Measurements from ENCODE around the gene CRYBG2. TPM values are rescaled to one million over a fixed set of nuclear protein-coding genes. Genes with fewer than 3 reads are reported as not detected.

Gene CRYBG2
- total and polyA plus RNA-seq, 2 of the 8 experiments (the other 6 are each of a cell fraction or from before 2014, with no cell fraction given) = 14.2 to 17.0 TPM

DNA sequence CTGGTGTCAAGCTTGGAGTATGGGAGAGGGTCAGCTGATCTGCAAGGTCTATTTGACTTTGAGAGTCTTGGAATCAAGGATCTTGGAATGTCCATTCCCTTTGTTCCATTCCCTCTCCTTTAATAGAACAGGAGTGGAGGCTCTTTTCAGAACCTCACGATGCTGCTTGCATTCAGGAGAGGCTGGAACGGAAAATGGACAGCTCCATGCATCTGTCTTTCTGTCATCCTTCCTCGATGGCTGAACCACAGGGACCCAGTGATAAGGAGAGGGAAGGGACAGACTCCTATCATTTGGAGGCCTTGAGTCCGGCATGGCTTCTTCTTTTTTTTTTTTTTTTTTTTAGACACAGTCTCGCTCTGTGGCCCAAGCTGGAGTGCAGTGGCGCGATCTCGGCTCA, 41.8 kb upstream of the CRYBG2 start:
- H3K18ac ChIP-seq (ENCODE audit: extremely low read depth, low read length) = no peak overlapping the region
- no peak overlapping the region for H4K8ac ChIP-seq (ENCODE audit: extremely low read depth, insufficient read depth, low read length)
- no peak overlapping the region for H3K9ac ChIP-seq (replicated peaks in 1 of 4; ENCODE audit: extremely low read depth in 1 of 4, low read depth in 3 of 4, low read length in 3 of 4)
- no peak overlapping the region for H2BK120ac ChIP-seq (replicated peaks; ENCODE audit: low read depth, low read length)
- H3K79me1 ChIP-seq (ENCODE audit: low read depth, low read length) = no peaks in the 10 kb centered on the region
- FAIRE-seq = no peak
- H2BK5ac ChIP-seq (ENCODE audit: low read depth, low read length) = no peak overlapping the region
- H3K27ac ChIP-seq (ENCODE audit: low read depth, low read length) = no peak overlapping the region
- CTCF ChIA-PET (ENCODE audit: partially characterized antibody) = interaction anchor here (0.6 to 4.6 kb wide), 27 partner anchors 9 to 190 kb away, joined by 3 to 27 read pairs (median 5); partner anchors contain the start of genes DHDDS, LIN28A and SH3BGRL3
- H4K91ac ChIP-seq (replicated peaks; ENCODE audit: insufficient read length, low read length) = no peak overlapping the region
- no peak overlapping the region for H3K14ac ChIP-seq (ENCODE audit: insufficient read length)
- 94% methylated on average over 7 of the region's 8 CpGs; no CpG with 5 or more reads in 1 of the 2 experiments for WGBS, 2 experiments (ENCODE audit: extremely low coverage in 1 of 2, insufficient coverage in 1 of 2, insufficient read length in 1 of 2, insufficient replicate concordance in 2 of 2, low coverage in 1 of 2, low lambda C conversion rate in 2 of 2, missing lambda C conversion rate in 1 of 2)
- TF ChIP-seq NANOG (IDR thresholded peaks at IDR 0.05; ENCODE audit: insufficient read depth, low read depth, low read length, poor library complexity, severe bottlenecking) = no peak
- TF ChIP-seq CHD1 (IDR thresholded peaks at IDR 0.05; ENCODE audit: low read depth, low read length) = no peak
- TF ChIP-seq CBX8 (IDR thresholded peaks at IDR 0.05; ENCODE audit: borderline replicate concordance, low read depth, low read length) = no peak
- H3K23ac ChIP-seq (ENCODE audit: insufficient read length) = no peak overlapping the region
- H4K5ac ChIP-seq (ENCODE audit: insufficient read length, low read depth, low read length) = no peak overlapping the region
- no peaks in the 10 kb centered on the region for H3K27me3 ChIP-seq (replicated peaks in 1 of 4; ENCODE audit: control insufficient read depth in 3 of 4, extremely low read depth in 1 of 4, insufficient read depth in 3 of 4, low read length in 3 of 4)
- H4K20me1 ChIP-seq (replicated peaks in 1 of 2; ENCODE audit: control insufficient read depth in 1 of 2, insufficient read depth in 2 of 2, low read length in 2 of 2) = no peaks in the 10 kb centered on the region
- DNase-seq (ENCODE audit: low read depth in 1 of 2, low spot score in 2 of 2) = no peak
- no peak overlapping the region for H2BK12ac ChIP-seq (ENCODE audit: low read depth, low read length)
- H2BK15ac ChIP-seq (ENCODE audit: low read length) = 0 out of 2 replicates have a peak overlapping the region, but pooled peaks have one; percentile 83
- no peaks in the 10 kb centered on the region for H3K9me3 ChIP-seq (ENCODE audit: insufficient read depth in 2 of 2, low read depth in 1 of 2, low read length in 1 of 2)
- no peaks in the 10 kb centered on the region for H3K79me2 ChIP-seq (ENCODE audit: control insufficient read depth in 1 of 2, insufficient read depth in 2 of 2, low read length in 2 of 2)
- H3K4me2 ChIP-seq (ENCODE audit: insufficient read depth in 1 of 2, low read depth in 2 of 2, low read length in 2 of 2) = no peak overlapping the region
- no peak overlapping the region for H3K4ac ChIP-seq (replicated peaks; ENCODE audit: insufficient read length, low read depth, low read length)
- H3K56ac ChIP-seq (replicated peaks; ENCODE audit: insufficient read length, low read depth, low read length) = no peak overlapping the region
- POLR2A ChIA-PET (ENCODE audit: partially characterized antibody) = interaction anchor here (12.4 to 15.3 kb wide), 2 partner anchors 15 to 22 kb away, joined by 95 to 166 read pairs; partner anchors contain the start of gene LIN28A
- no peak overlapping the region for H3K4me3 ChIP-seq (ENCODE audit: extremely low read depth in 1 of 4, insufficient read depth in 2 of 4, low read depth in 3 of 4, low read length in 4 of 4)
- no peak overlapping the region for H2BK20ac ChIP-seq (ENCODE audit: low read length)
- peaks cover 1 to 5% (median 3%) of the 10 kb centered on the region in 4 experiments; a peak in 6 of 7 replicates for H3K4me1 ChIP-seq (replicated peaks in 1 of 4; ENCODE audit: control insufficient read depth in 3 of 4, insufficient read depth in 4 of 4, low read length in 3 of 4)
- no peak overlapping the region for H2AFZ ChIP-seq (ENCODE audit: low read length)
- H3K36me3 ChIP-seq (ENCODE audit: control insufficient read depth in 2 of 4, insufficient read depth in 4 of 4, low read length in 3 of 4) = no peaks in the 10 kb centered on the region
- H2AK5ac ChIP-seq (ENCODE audit: low read depth, low read length) = no peak overlapping the region
- no peaks in the 10 kb centered on the region; the same call in 1 of the 2 replicates for H3K23me2 ChIP-seq (ENCODE audit: low read depth, low read length)
